ENCODE data around the gene CSMD2.

Gene CSMD2

GRCh38 chr1:34065498-34065897 lies 99.5 kb downstream of the CSMD2 start:
- no peak overlapping the region for H3K4me2 ChIP-seq (ENCODE audit: low read length)

GRCh38 chr1:34060901-34061415 lies 104.1 kb downstream of the CSMD2 start:
- H3K79me2 ChIP-seq (ENCODE audit: low read length): no peaks in the 10 kb centered on the region
- no peak overlapping the region for H3K9ac ChIP-seq (ENCODE audit: low read length)
- H3K4me2 ChIP-seq (ENCODE audit: low read length): no peak overlapping the region
- no peak overlapping the region for H2AFZ ChIP-seq (ENCODE audit: low read depth, low read length)
- no peak overlapping the region for H3K4me3 ChIP-seq (ENCODE audit: low read length)
- no peaks in the 10 kb centered on the region for H3K4me1 ChIP-seq (ENCODE audit: low read length)
- H3K27me3 ChIP-seq (ENCODE audit: low read depth, low read length): no peaks in the 10 kb centered on the region
- H3K36me3 ChIP-seq (replicated peaks; ENCODE audit: low read depth, low read length): no peaks in the 10 kb centered on the region
- no peaks in the 10 kb centered on the region for H3K9me3 ChIP-seq (ENCODE audit: insufficient read depth, low read length)
- no peak for TF ChIP-seq EZH2phosphoT487 (IDR thresholded peaks at IDR 0.05; ENCODE audit: low read depth)
- TF ChIP-seq, protein P1, sequence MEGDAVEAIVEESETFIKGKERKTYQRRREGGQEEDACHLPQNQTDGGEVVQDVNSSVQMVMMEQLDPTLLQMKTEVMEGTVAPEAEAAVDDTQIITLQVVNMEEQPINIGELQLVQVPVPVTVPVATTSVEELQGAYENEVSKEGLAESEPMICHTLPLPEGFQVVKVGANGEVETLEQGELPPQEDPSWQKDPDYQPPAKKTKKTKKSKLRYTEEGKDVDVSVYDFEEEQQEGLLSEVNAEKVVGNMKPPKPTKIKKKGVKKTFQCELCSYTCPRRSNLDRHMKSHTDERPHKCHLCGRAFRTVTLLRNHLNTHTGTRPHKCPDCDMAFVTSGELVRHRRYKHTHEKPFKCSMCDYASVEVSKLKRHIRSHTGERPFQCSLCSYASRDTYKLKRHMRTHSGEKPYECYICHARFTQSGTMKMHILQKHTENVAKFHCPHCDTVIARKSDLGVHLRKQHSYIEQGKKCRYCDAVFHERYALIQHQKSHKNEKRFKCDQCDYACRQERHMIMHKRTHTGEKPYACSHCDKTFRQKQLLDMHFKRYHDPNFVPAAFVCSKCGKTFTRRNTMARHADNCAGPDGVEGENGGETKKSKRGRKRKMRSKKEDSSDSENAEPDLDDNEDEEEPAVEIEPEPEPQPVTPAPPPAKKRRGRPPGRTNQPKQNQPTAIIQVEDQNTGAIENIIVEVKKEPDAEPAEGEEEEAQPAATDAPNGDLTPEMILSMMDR (IDR thresholded peaks at IDR 0.05; ENCODE audit: low read depth, low read length): no peak
- H3K27ac ChIP-seq (ENCODE audit: low read length): no peak overlapping the region
- no peaks in the 10 kb centered on the region for H4K20me1 ChIP-seq (ENCODE audit: insufficient read depth, low read length)

More at GRCh38 chr1:34065498-34065897, 99.5 kb downstream of the CSMD2 start:
- Histone ChIP-seq H3K4me3 (ENCODE audit: low read length) (no peak overlapping the region), H2AFZ (ENCODE audit: low read depth, low read length) (no peak overlapping the region), H3K79me2 (ENCODE audit: low read length) (no peaks in the 10 kb centered on the region), H3K36me3 (replicated peaks; ENCODE audit: low read depth, low read length) (no peaks in the 10 kb centered on the region), H3K27ac (ENCODE audit: low read length) (no peak overlapping the region), H3K9me3 (ENCODE audit: insufficient read depth, low read length) (no peaks in the 10 kb centered on the region), H3K9ac (ENCODE audit: low read length) (no peak overlapping the region), H4K20me1 (ENCODE audit: insufficient read depth, low read length) (no peaks in the 10 kb centered on the region), H3K4me1 (ENCODE audit: low read length) (no peaks in the 10 kb centered on the region), H3K27me3 (ENCODE audit: low read depth, low read length) (no peaks in the 10 kb centered on the region)
- TF ChIP-seq, protein P1 (IDR thresholded peaks at IDR 0.05; ENCODE audit: low read depth, low read length): no peak
- TF ChIP-seq EZH2phosphoT487 (IDR thresholded peaks at IDR 0.05; ENCODE audit: low read depth): no peak

- Histone ChIP-seq H2AFZ (ENCODE audit: low read depth, low read length) (no peak overlapping the region), H4K20me1 (ENCODE audit: insufficient read depth, low read length) (no peaks in the 10 kb centered on the region), H3K4me2 (ENCODE audit: low read length) (no peak overlapping the region), H3K9me3 (ENCODE audit: insufficient read depth, low read length) (no peaks in the 10 kb centered on the region), H3K27ac (ENCODE audit: low read length) (no peak overlapping the region), H3K4me3 (ENCODE audit: low read length) (no peak overlapping the region), H3K9ac (ENCODE audit: low read length) (no peak overlapping the region), H3K27me3 (ENCODE audit: low read depth, low read length) (no peaks in the 10 kb centered on the region), H3K79me2 (ENCODE audit: low read length) (no peaks in the 10 kb centered on the region), H3K4me1 (ENCODE audit: low read length) (no peaks in the 10 kb centered on the region), H3K36me3 (replicated peaks; ENCODE audit: low read depth, low read length) (no peaks in the 10 kb centered on the region)
- TF ChIP-seq, protein P1 (IDR thresholded peaks at IDR 0.05; ENCODE audit: low read depth, low read length): no peak
- no peak for TF ChIP-seq EZH2phosphoT487 (IDR thresholded peaks at IDR 0.05; ENCODE audit: low read depth)
Observed at GRCh38 chr1:34060187-34060730, 104.8 kb downstream of the CSMD2 start.

DNA sequence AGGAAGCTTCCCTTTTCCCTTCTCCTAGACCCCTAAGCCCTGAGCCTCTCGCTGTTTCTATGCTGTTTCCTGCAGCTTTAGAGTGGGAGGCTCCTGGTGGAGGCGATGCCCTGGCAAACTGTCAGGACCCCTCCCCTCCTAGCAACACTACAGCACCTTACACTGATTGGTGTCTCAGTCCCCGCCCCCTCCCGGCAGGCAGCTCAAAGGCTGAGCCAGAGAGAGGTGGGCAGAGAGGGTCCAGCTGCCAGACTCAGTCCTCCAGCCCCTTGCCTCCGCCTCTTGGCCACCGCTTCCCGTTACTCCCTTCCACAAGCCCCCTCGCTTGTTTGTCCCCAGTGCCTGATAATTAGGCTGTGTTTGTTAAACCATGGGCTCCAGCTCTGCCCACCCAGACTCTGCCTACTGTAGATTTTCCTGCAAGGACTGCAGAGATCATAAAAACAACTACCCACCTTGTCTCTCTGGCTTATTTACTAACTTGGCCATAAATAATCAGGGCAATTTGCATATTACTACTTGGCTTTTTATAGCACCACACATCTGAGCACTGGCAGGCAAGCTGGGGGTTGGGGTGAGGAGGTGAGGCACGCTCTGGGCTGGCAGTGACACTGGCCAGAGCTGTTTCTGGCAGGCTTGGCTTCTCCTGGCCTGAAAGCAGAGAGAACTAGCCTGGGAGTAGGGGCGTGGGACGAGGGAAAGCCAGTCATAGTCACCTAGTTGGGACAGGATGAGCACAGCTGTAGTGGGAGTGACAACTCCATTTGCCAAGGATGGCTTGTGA lies 107.5 kb downstream of the CSMD2 start:
- Histone ChIP-seq H3K4me3 (ENCODE audit: low read length) (no peak overlapping the region), H3K9me3 (ENCODE audit: insufficient read depth, low read length) (no peaks in the 10 kb centered on the region), H4K20me1 (ENCODE audit: insufficient read depth, low read length) (no peaks in the 10 kb centered on the region), H3K79me2 (ENCODE audit: low read length) (no peaks in the 10 kb centered on the region), H3K4me1 (ENCODE audit: low read length) (no peaks in the 10 kb centered on the region), H3K36me3 (replicated peaks; ENCODE audit: low read depth, low read length) (no peaks in the 10 kb centered on the region), H3K4me2 (ENCODE audit: low read length) (no peak overlapping the region), H3K27ac (ENCODE audit: low read length) (no peak overlapping the region), H3K9ac (ENCODE audit: low read length) (no peak overlapping the region), H3K27me3 (ENCODE audit: low read depth, low read length) (no peaks in the 10 kb centered on the region), H2AFZ (ENCODE audit: low read depth, low read length) (no peak overlapping the region)
- TF ChIP-seq, protein P1 (IDR thresholded peaks at IDR 0.05; ENCODE audit: low read depth, low read length): no peak
- TF ChIP-seq EZH2phosphoT487 (IDR thresholded peaks at IDR 0.05; ENCODE audit: low read depth): no peak
